ENCODE data around the gene VSTM4. TPM values are rescaled to one million over a fixed set of nuclear protein-coding genes. Genes with fewer than 3 reads are reported as not detected.

Gene VSTM4
- total RNA-seq, 1 donor from 2014 or later = 0.70 TPM

DNA sequence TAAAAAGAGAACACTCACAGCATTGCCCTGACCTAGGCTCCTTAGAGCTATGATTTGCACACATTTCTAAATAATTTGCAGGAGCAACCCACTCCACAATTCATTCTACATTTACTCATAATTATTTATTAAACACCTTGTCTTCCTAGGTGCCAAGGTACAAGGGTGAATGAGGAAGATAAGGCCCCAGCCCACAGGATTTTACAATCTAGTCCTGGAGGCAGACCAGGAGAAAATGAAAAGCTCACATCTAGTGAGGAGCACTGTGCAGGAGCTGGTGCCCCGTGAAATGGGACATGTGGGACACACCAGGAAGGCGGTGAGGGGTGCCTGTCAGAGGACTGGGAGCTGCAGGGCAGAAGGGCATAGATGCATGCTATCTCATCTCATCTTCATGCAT is 116.0 kb downstream of the VSTM4 start:
- Mint-ChIP-seq H3K27ac (ENCODE audit: unreplicated experiment) (no peak overlapping the region), H3K36me3 (ENCODE audit: unreplicated experiment) (no peaks in the 10 kb centered on the region), H3K9me3 (ENCODE audit: unreplicated experiment) (no peaks in the 10 kb centered on the region), H3K4me3 (ENCODE audit: unreplicated experiment) (no peak overlapping the region), H3K27me3 (ENCODE audit: unreplicated experiment) (no peaks in the 10 kb centered on the region), H3K4me1 (ENCODE audit: unreplicated experiment) (no peaks in the 10 kb centered on the region)
- DNase-seq (ENCODE audit: extremely low spot score, unreplicated experiment) = peak; percentile 66
- no peak for TF ChIP-seq CTCF (IDR thresholded peaks at IDR 0.05)

DNA sequence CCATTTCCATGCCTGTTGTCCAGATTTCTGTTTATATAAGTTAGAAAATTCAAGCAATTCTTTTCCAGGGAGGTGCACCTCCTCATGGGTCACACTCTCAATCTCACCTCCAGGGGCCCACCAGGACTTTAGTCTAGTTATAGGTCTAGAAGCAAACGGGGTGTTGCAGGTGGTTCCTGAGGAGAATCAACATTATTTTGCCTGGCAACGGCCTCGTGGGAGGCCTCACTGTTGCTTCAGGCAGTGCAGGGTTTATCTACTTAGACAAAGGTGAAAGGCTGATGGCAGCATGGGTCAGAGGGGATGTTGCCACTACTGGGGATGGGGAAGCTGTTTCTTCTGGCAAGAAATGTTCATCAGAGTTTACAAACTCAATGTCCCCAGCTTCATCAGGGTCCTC is 119.0 kb downstream of the VSTM4 start:
- H3K9me3 Mint-ChIP-seq (ENCODE audit: unreplicated experiment) = no peaks in the 10 kb centered on the region
- H3K27me3 Mint-ChIP-seq (ENCODE audit: unreplicated experiment) = no peaks in the 10 kb centered on the region
- DNase-seq (ENCODE audit: extremely low spot score, unreplicated experiment) = no peak
- no peak overlapping the region for H3K4me3 Mint-ChIP-seq (ENCODE audit: unreplicated experiment)
- H3K27ac Mint-ChIP-seq (ENCODE audit: unreplicated experiment) = no peak overlapping the region
- no peaks in the 10 kb centered on the region for H3K36me3 Mint-ChIP-seq (ENCODE audit: unreplicated experiment)
- H3K4me1 Mint-ChIP-seq (ENCODE audit: unreplicated experiment) = no peaks in the 10 kb centered on the region
- no peak for TF ChIP-seq CTCF (IDR thresholded peaks at IDR 0.05)

GRCh38 chr10:48993627-48994026 is 121.7 kb downstream of the VSTM4 start:
- TF ChIP-seq CTCF (IDR thresholded peaks at IDR 0.05) = no peak
- DNase-seq (ENCODE audit: extremely low spot score, unreplicated experiment) = no peak
- Mint-ChIP-seq H3K27ac (ENCODE audit: unreplicated experiment) (no peak overlapping the region), H3K9me3 (ENCODE audit: unreplicated experiment) (no peaks in the 10 kb centered on the region), H3K36me3 (ENCODE audit: unreplicated experiment) (no peaks in the 10 kb centered on the region), H3K27me3 (ENCODE audit: unreplicated experiment) (no peaks in the 10 kb centered on the region), H3K4me3 (ENCODE audit: unreplicated experiment) (no peak overlapping the region), H3K4me1 (ENCODE audit: unreplicated experiment) (no peaks in the 10 kb centered on the region)

DNA sequence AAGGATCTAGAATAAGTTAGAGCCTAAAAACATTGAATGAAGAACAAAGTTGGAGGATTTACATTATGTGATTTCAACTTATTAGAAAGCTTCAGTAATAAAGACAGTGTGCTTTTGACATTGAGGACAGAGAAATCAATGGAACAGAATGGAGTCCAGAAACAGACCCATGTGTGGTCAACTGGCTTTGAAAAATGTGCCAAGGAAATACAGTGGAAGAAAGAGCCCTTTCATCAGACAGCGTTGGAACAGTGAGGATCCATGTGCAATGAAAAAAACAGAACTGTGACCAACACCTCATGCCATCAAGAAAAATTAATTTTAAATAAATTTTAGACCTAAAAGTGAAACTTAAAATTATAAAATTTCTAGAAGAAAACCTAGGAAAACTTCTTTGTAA is 125.1 kb downstream of the VSTM4 start:
- DNase-seq (ENCODE audit: extremely low spot score, unreplicated experiment) = no peak
- Mint-ChIP-seq H3K36me3 (ENCODE audit: unreplicated experiment) (no peaks in the 10 kb centered on the region), H3K9me3 (ENCODE audit: unreplicated experiment) (no peaks in the 10 kb centered on the region), H3K4me1 (ENCODE audit: unreplicated experiment) (no peaks in the 10 kb centered on the region), H3K27ac (ENCODE audit: unreplicated experiment) (no peak overlapping the region), H3K27me3 (ENCODE audit: unreplicated experiment) (no peaks in the 10 kb centered on the region), H3K4me3 (ENCODE audit: unreplicated experiment) (no peak overlapping the region)
- no peak for TF ChIP-seq CTCF (IDR thresholded peaks at IDR 0.05)

DNA sequence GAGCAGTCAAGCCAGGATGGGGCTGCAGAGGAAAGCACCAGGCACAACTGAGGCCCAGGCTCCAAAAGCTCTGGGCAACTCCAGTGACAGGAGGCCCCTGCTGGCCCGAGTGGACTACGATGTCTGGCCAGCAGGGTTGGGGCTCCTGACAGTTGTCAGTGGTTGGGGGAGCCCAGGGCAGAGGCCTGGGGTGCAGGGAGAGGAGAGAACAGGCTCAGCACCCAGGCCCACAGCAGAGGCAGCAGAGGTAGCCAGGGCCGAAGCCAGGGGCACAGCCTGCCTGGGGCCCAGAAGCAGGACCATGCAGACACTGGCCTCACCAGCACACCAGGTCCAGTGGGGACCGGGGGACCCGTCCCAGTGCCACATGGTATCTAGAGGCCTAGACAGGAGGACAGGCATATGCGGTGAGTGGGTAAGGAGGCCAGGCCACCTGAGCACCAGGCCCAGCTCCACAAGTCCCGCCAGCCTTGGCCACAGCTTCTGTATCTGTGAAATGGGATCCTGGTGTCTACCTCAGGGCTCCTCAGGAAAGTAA is 129.6 kb downstream of the VSTM4 start:
- Mint-ChIP-seq H3K4me1 (ENCODE audit: unreplicated experiment) (no peaks in the 10 kb centered on the region), H3K4me3 (ENCODE audit: unreplicated experiment) (no peak overlapping the region), H3K27ac (ENCODE audit: unreplicated experiment) (no peak overlapping the region), H3K27me3 (ENCODE audit: unreplicated experiment) (no peaks in the 10 kb centered on the region), H3K9me3 (ENCODE audit: unreplicated experiment) (no peaks in the 10 kb centered on the region), H3K36me3 (ENCODE audit: unreplicated experiment) (no peaks in the 10 kb centered on the region)
- no peak for DNase-seq (ENCODE audit: extremely low spot score, unreplicated experiment)
- TF ChIP-seq CTCF (IDR thresholded peaks at IDR 0.05) = no peak

All from osteocyte (in vitro differentiated cells).